Uterus (tissue), 2 donors: ENCODE results near the gene ATRN.

ENCODE experiments used
- CTCF ChIP-seq, 4 experiments: fragments of 200-600 bp in 2 of 4; fragments of 450-650 bp in 2 of 4; sonication (generic) in 2 of 4; IDR thresholded peaks; one replicate each; pipeline ENCODE4 v1.5.1; 2016 to 2019; ENCODE audit warnings: antibody characterized with exemption in 4 of 4, mild to moderate bottlenecking in 2 of 4, moderate library complexity in 1 of 4
- POLR2A ChIP-seq, 2 donors: fragments of 450-650 bp; IDR thresholded peaks; one replicate each; pipeline ENCODE4 v1.6.1; 2016; ENCODE audit warnings: antibody characterized with exemption in 2 of 2, mild to moderate bottlenecking in 1 of 2, moderate library complexity in 1 of 2

GRCh38 chr20:3550837-3551236 lies 80.0 kb downstream of the ATRN start:
- TF ChIP-seq CTCF (IDR thresholded peaks at IDR 0.05) (no peak), POLR2A (IDR thresholded peaks at IDR 0.05) (no peak)
